ENCODE measurements around the gene CXADR. TPM values are rescaled to one million over a fixed set of nuclear protein-coding genes. Genes with fewer than 3 reads are reported as not detected.

Gene CXADR
- total and polyA plus RNA-seq, 5 experiments from 2014 or later, result 0.20 to 0.99 (median 0.99) TPM

DNA sequence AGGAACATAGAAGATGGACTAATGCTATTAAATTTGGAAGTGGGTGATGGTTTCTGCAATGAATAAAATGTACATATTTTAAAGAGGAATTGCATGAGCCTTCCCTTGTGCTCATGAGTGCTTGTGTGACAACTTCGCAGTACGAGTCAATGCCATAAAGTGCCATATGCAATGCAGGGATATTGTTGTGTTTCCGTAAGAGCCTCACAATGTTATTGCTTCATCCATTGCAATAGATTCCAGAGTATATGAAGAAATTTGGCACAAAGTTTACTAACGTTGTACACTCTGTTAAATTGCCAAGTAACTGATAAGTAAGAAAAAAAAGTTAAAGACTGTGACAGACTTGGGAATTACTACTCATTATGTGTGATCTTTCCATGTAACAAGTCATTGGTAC lies 77.6 kb downstream of the CXADR start:
- POLR2A ChIA-PET, result no interaction called here
- peaks cover 0 to 1% (median 0%) of the 10 kb centered on the region in 5 donors for H3K27me3 Mint-ChIP-seq
- H3K4me1 Mint-ChIP-seq, result no peaks in the 10 kb centered on the region
- ATAC-seq, result no peak
- peaks cover 0 to 26% (median 10%) of the 10 kb centered on the region in 3 donors for H3K36me3 Mint-ChIP-seq
- H3K27ac Mint-ChIP-seq, result no peak overlapping the region
- no peak overlapping the region for H3K4me3 Mint-ChIP-seq
- H3K9me3 Mint-ChIP-seq, result no peaks in the 10 kb centered on the region
- DNase-seq, result no peak

DNA sequence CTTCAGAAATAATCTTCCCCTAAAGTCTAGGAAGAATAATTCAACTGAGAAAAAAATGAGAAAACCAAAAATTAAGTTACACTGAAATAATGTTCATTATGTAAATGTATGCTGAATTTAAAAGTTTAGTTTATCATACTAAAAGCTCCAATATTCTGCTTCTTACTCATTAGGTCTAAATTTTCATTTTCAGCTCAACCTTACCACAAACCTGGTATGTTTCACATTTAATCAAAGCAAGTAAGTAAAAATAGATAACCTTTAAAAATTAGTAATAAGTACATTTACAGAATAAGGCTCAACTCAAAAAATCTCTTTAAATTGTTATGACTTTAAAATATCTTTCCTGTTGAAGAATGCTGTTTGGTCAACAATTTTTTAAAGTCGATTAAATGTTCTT lies 84.8 kb downstream of the CXADR start:
- Mint-ChIP-seq H3K9me3 (no peaks in the 10 kb centered on the region), H3K27me3 (no peaks in the 10 kb centered on the region), H3K27ac (no peak overlapping the region), H3K4me3 (no peak overlapping the region), H3K4me1 (peaks cover 0 to 3% (median 0%) of the 10 kb centered on the region in 4 donors), H3K36me3 (peaks cover 0 to 73% (median 33%) of the 10 kb centered on the region in 3 donors)
- DNase-seq (no peak), ATAC-seq (no peak)
- POLR2A ChIA-PET, result no interaction called here

GRCh38 chr21:17598437-17598836 lies 85.6 kb downstream of the CXADR start:
- Mint-ChIP-seq H3K4me3 (no peak overlapping the region), H3K4me1 (peaks cover 0 to 3% (median 0%) of the 10 kb centered on the region in 4 donors), H3K27me3 (no peaks in the 10 kb centered on the region), H3K27ac (no peak overlapping the region), H3K36me3 (peaks cover 3 to 76% (median 36%) of the 10 kb centered on the region in 3 donors), H3K9me3 (no peaks in the 10 kb centered on the region)
- ATAC-seq, result no peak
- POLR2A ChIA-PET, result no interaction called here
- no peak for DNase-seq

DNA sequence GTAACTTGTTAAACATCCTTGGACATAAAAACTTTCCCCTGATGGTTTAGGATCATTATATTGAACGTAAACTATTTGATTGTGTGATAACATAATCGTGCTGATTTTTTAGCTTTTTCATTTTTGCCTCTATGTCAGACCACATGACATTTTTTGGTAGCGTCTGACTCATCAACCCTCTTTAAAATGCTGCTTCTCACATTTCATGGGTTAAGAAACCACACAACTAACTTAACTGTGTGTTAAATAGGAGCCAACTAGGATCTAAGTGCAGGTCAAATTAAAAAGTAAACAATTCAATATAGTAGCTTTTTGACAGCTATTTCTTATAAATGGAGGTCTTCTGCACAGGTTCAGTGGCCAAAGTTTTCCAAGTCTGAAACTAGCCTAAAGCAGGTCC lies 90.0 kb downstream of the CXADR start:
- DNase-seq (no peak), ATAC-seq (no peak)
- no peaks in the 10 kb centered on the region for H3K27me3 Mint-ChIP-seq
- peaks cover 8 to 65% (median 29%) of the 10 kb centered on the region in 3 donors for H3K36me3 Mint-ChIP-seq
- POLR2A ChIA-PET, result no interaction called here
- no peak overlapping the region for H3K4me3 Mint-ChIP-seq
- peaks cover 0 to 8% (median 2%) of the 10 kb centered on the region in 4 donors for H3K4me1 Mint-ChIP-seq
- H3K9me3 Mint-ChIP-seq, result no peaks in the 10 kb centered on the region
- no peak overlapping the region for H3K27ac Mint-ChIP-seq

GRCh38 chr21:17607684-17608083 lies 94.8 kb downstream of the CXADR start:
- no peak for ATAC-seq
- POLR2A ChIA-PET, result no interaction called here
- Mint-ChIP-seq H3K27ac (peak overlapping the region in 2 of 10 donors; percentile 4 to 33), H3K4me3 (no peak overlapping the region), H3K4me1 (peaks cover 6 to 24% (median 13%) of the 10 kb centered on the region in 4 donors), H3K27me3 (no peaks in the 10 kb centered on the region), H3K9me3 (no peaks in the 10 kb centered on the region), H3K36me3 (peaks cover 8 to 35% (median 22%) of the 10 kb centered on the region in 3 donors)
- no peak for DNase-seq

DNA sequence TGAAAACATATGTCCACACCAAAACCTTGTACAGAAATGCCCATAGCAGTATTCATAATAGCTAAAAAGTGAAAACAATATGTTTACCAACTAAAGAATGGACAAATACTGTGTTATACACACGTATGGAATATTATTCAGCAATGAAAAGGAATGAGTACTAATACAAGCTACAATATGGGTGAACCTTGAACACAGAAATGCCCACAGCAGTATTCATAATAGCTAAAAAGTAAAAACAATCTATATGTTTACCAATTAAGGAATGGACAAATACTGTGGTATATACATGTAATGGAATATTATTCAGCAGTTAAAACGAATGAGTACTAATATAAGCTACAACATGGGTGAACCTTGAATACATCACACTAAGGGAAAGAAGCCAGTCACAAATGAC lies 96.8 kb downstream of the CXADR start:
- no peaks in the 10 kb centered on the region for H3K27me3 Mint-ChIP-seq
- ATAC-seq (no peak), DNase-seq (no peak)
- H3K4me1 Mint-ChIP-seq, result peaks cover 5 to 28% (median 16%) of the 10 kb centered on the region in 4 donors
- H3K27ac Mint-ChIP-seq, result peak overlapping the region in 3 of 10 donors; percentile 9 to 57 (median 20)
- peaks cover 0 to 15% (median 9%) of the 10 kb centered on the region in 3 donors for H3K36me3 Mint-ChIP-seq
- POLR2A ChIA-PET, result no interaction called here
- H3K4me3 Mint-ChIP-seq, result peak overlapping the region in 3 of 10 donors; percentile 1 to 64 (median 57)
- H3K9me3 Mint-ChIP-seq, result no peaks in the 10 kb centered on the region

GRCh38 chr21:17610911-17611310 lies 98.1 kb downstream of the CXADR start:
- Mint-ChIP-seq H3K4me3 (peak overlapping the region; percentile 82 to 99 (median 92)), H3K9me3 (no peaks in the 10 kb centered on the region), H3K4me1 (peaks cover 5 to 29% (median 16%) of the 10 kb centered on the region in 4 donors), H3K27ac (peak overlapping the region; percentile 86 to 98 (median 94)), H3K36me3 (peaks cover 0 to 12% (median 5%) of the 10 kb centered on the region in 3 donors), H3K27me3 (no peaks in the 10 kb centered on the region)
- POLR2A ChIA-PET, result no interaction called here
- DNase-seq, result no peak
- no peak for ATAC-seq

DNA sequence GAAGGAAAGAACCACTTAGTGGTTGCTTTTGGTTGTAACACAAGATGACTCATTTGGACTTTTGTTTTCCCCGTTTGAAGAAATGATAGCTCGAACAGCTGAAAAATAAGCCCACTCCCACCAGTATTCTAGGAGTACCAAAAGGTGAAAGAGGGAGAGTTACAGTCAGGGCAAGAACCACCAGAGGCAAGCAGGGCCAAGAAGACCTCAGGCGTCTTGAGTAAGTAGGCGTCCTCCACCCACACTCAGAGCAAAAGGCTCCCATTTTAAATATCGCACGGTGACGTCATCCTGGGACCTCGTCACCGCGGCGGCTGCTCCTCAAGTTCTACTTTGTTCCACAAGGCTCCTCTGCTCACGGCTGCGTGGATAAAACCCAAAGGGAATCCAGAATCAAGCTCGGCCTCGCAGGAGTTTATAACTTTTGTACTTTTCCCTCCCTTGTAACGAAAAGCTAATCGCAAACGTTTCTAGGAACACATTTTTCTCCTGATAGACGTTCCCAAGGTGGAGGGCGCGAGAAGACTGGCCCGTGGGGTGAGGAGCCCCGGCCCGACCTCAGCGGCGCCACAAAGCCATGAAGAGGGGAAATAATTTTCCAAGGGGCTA lies 98.7 kb downstream of the CXADR start:
- no peaks in the 10 kb centered on the region for H3K9me3 Mint-ChIP-seq
- peaks cover 0 to 12% (median 5%) of the 10 kb centered on the region in 3 donors for H3K36me3 Mint-ChIP-seq
- peaks cover 5 to 29% (median 16%) of the 10 kb centered on the region in 4 donors for H3K4me1 Mint-ChIP-seq

GRCh38 chr21:17612023-17612564 lies 99.3 kb downstream of the CXADR start:
- Mint-ChIP-seq H3K36me3 (peaks cover 0 to 10% (median 5%) of the 10 kb centered on the region in 3 donors), H3K27ac (peak overlapping the region; percentile 86 to 98 (median 94)), H3K9me3 (no peaks in the 10 kb centered on the region), H3K4me3 (peak overlapping the region; percentile 82 to 99 (median 92)), H3K27me3 (no peaks in the 10 kb centered on the region), H3K4me1 (peaks cover 5 to 29% (median 16%) of the 10 kb centered on the region in 4 donors)
- ATAC-seq, result peak in 1 of 2 donors; percentile 9
- peak in 7 of 10 donors; percentile 1 to 64 (median 21) for DNase-seq
- POLR2A ChIA-PET, result interaction anchor here (0.6 to 2.3 kb wide), 2 partner anchors 9 to 207 kb away, joined by 3 to 9 read pairs; partner anchors contain the start of gene C21orf91

More for the DNA sequence above, 98.7 kb downstream of the CXADR start:
- POLR2A ChIA-PET, result interaction anchor here (0.6 to 2.3 kb wide), 2 partner anchors 10 to 208 kb away, joined by 3 to 9 read pairs; partner anchors contain the start of gene C21orf91
- Mint-ChIP-seq H3K4me3 (peak overlapping the region; percentile 82 to 99 (median 92)), H3K27me3 (no peaks in the 10 kb centered on the region), H3K27ac (peak overlapping the region; percentile 86 to 98 (median 94))
- DNase-seq (peak; percentile 52 to 86 (median 75)), ATAC-seq (peak; percentile 60 to 76)

GRCh38 chr21:17612565-17613241 lies 99.9 kb downstream of the CXADR start, which contains the start of gene BTG3:
TSS of gene BTG3 (minus strand) at chr21:17612901. CDS start at chr21:17609144, 3,757 bp downstream.
- Mint-ChIP-seq H3K27ac (peak within 1 kb of the TSS; percentile 88 to 98 (median 94)), H3K4me3 (peak within 1 kb of the TSS; percentile 82 to 99 (median 92)), H3K9me3 (no peaks in the 10 kb centered on the region), H3K36me3 (peaks cover 0 to 6% (median 5%) of the 10 kb centered on the region in 3 donors), H3K27me3 (no peaks in the 10 kb centered on the region), H3K4me1 (peaks cover 5 to 24% (median 15%) of the 10 kb centered on the region in 4 donors)
- POLR2A ChIA-PET, result interaction anchor here (2.3 kb wide), 1 partner anchor 207 kb away, joined by 9 read pairs; the partner anchor contains the start of gene C21orf91
- ATAC-seq (peak; percentile 73 to 74), DNase-seq (peak; percentile 65 to 87 (median 80))

GRCh38 chr21:17613242-17613676 lies 100.4 kb downstream of the CXADR start:
- H3K27ac Mint-ChIP-seq, result peak overlapping the region; percentile 56 to 94 (median 86)
- DNase-seq (no peak), ATAC-seq (peak in 1 of 2 donors; percentile 6)
- peak overlapping the region; percentile 77 to 90 (median 82) for H3K4me3 Mint-ChIP-seq
- peaks cover 0 to 5% (median 3%) of the 10 kb centered on the region in 3 donors for H3K36me3 Mint-ChIP-seq
- POLR2A ChIA-PET, result interaction anchor here (0.9 to 2.3 kb wide), 2 partner anchors 101 to 206 kb away, joined by 3 to 9 read pairs; partner anchors contain the start of gene C21orf91
- no peaks in the 10 kb centered on the region for H3K9me3 Mint-ChIP-seq
- H3K27me3 Mint-ChIP-seq, result no peaks in the 10 kb centered on the region
- peaks cover 5 to 22% (median 15%) of the 10 kb centered on the region in 4 donors for H3K4me1 Mint-ChIP-seq

DNA sequence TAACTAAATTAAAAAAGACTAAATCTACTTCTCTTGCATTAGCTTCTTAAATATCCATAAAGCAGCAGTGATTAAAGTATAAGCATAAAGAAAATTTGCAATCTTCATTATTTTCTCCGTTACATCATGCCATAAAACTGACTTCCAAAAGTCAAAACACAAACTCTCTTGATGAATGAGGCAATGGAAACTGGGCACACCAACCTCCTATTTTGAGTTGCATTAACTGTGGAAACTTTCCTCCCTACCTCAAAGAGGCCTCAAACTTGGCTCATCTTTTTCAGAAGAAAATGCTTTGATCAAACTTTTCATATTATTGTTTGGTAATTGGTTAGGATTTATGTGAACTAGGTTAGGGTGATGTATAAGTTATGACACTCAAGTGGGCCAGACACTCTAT lies 104.0 kb downstream of the CXADR start:
- no peak overlapping the region for H3K27ac Mint-ChIP-seq
- DNase-seq (no peak), ATAC-seq (no peak)
- POLR2A ChIA-PET, result interaction anchor here (0.7 kb wide), 1 partner anchor 82 kb away, joined by 3 read pairs; no protein-coding TSS in a partner anchor
- no peak overlapping the region for H3K4me3 Mint-ChIP-seq
- no peaks in the 10 kb centered on the region for H3K9me3 Mint-ChIP-seq
- no peaks in the 10 kb centered on the region for H3K27me3 Mint-ChIP-seq
- peaks cover 0 to 5% (median 4%) of the 10 kb centered on the region in 4 donors for H3K4me1 Mint-ChIP-seq
- H3K36me3 Mint-ChIP-seq, result no peaks in the 10 kb centered on the region

Data from naive thymus-derived CD8-positive, alpha-beta T cell (primary cell).